ENCODE data around the gene CEP44. TPM values are rescaled to one million over a fixed set of nuclear protein-coding genes. Genes with fewer than 3 reads are reported as not detected.
"Not testable (repeated sequence)": the region's sequence is repeated elsewhere in the genome, so short reads cannot be mapped to it uniquely, and the experiment has no call there.

Gene CEP44
- total RNA-seq: 10 to 100 TPM; 14.8 to 17.5 TPM

GRCh38 chr4:174283507-174284471 is at the start of gene CEP44, which contains the start of gene FBXO8:
TSS of gene CEP44 (plus strand) at chr4:174283911. CDS start at chr4:174299122, 15,211 bp downstream.
TSS of gene FBXO8 (minus strand) at chr4:174283667. CDS start at chr4:174263092, 20,575 bp downstream.
- peak within 1 kb of the TSS; percentile 99 for H3K27ac Mint-ChIP-seq
- ATAC-seq (peak; percentile 79 to 81), DNase-seq (ENCODE audit: low spot score) (peak; percentile 70)
- H3K9me3 Mint-ChIP-seq: no peaks in the 10 kb centered on the region
- peak within 1 kb of the TSS; percentile 100 for H3K4me3 Mint-ChIP-seq
- peaks cover 26 to 46% of the 10 kb centered on the region in 2 donors for H3K4me1 Mint-ChIP-seq (ENCODE audit: low read depth in 2 of 2)
- H3K36me3 Mint-ChIP-seq: peaks cover 17% of the 10 kb centered on the region
- H3K27me3 Mint-ChIP-seq: no peaks in the 10 kb centered on the region

- ATAC-seq: no peak
- DNase-seq (ENCODE audit: low spot score): no peak
- Mint-ChIP-seq H3K36me3 (peaks cover 4% of the 10 kb centered on the region), H3K27ac (no peak overlapping the region), H3K4me3 (no peak overlapping the region), H3K4me1 (ENCODE audit: low read depth in 2 of 2) (no peaks in the 10 kb centered on the region), H3K9me3 (no peaks in the 10 kb centered on the region), H3K27me3 (no peaks in the 10 kb centered on the region)
Observed at GRCh38 chr4:174236359-174236758, 47.4 kb upstream of the CEP44 start.

GRCh38 chr4:174241162-174241561 is 42.5 kb upstream of the CEP44 start:
- H3K4me1 Mint-ChIP-seq (ENCODE audit: low read depth in 2 of 2): peaks cover 0 to 6% of the 10 kb centered on the region in 2 donors
- no peak overlapping the region for H3K27ac Mint-ChIP-seq
- no peak overlapping the region for H3K4me3 Mint-ChIP-seq
- H3K9me3 Mint-ChIP-seq: no peaks in the 10 kb centered on the region
- DNase-seq (ENCODE audit: low spot score): no peak
- ATAC-seq: no peak
- no peaks in the 10 kb centered on the region for H3K27me3 Mint-ChIP-seq
- no peaks in the 10 kb centered on the region for H3K36me3 Mint-ChIP-seq

GRCh38 chr4:174244441-174244840 is 39.3 kb upstream of the CEP44 start:
- no peaks in the 10 kb centered on the region for H3K27me3 Mint-ChIP-seq
- peak in 1 of 2 donors; percentile 44 for ATAC-seq
- no peak for DNase-seq (ENCODE audit: low spot score)
- H3K27ac Mint-ChIP-seq: no peak overlapping the region
- H3K9me3 Mint-ChIP-seq: no peaks in the 10 kb centered on the region
- no peak overlapping the region for H3K4me3 Mint-ChIP-seq
- H3K36me3 Mint-ChIP-seq: no peaks in the 10 kb centered on the region
- peaks cover 0 to 8% of the 10 kb centered on the region in 2 donors for H3K4me1 Mint-ChIP-seq (ENCODE audit: low read depth in 2 of 2)

- H3K36me3 Mint-ChIP-seq: no peaks in the 10 kb centered on the region
- no peaks in the 10 kb centered on the region for H3K27me3 Mint-ChIP-seq
- H3K27ac Mint-ChIP-seq: no peak overlapping the region
Observed at GRCh38 chr4:174245714-174246113, 38.0 kb upstream of the CEP44 start.

GRCh38 chr4:174248407-174248806 is 35.3 kb upstream of the CEP44 start:
- Mint-ChIP-seq H3K9me3 (no peaks in the 10 kb centered on the region), H3K4me1 (ENCODE audit: low read depth in 2 of 2) (peaks cover 0 to 8% of the 10 kb centered on the region in 2 donors), H3K4me3 (no peak overlapping the region), H3K27ac (no peak overlapping the region), H3K36me3 (no peaks in the 10 kb centered on the region), H3K27me3 (no peaks in the 10 kb centered on the region)
- ATAC-seq (no peak), DNase-seq (ENCODE audit: low spot score) (no peak)

More at GRCh38 chr4:174245714-174246113, 38.0 kb upstream of the CEP44 start:
- Mint-ChIP-seq H3K4me1 (ENCODE audit: low read depth in 2 of 2) (peaks cover 0 to 8% of the 10 kb centered on the region in 2 donors), H3K4me3 (no peak overlapping the region), H3K9me3 (no peaks in the 10 kb centered on the region)
- ATAC-seq (no peak), DNase-seq (ENCODE audit: low spot score) (no peak)

- Mint-ChIP-seq H3K27me3 (no peaks in the 10 kb centered on the region), H3K4me1 (ENCODE audit: low read depth in 2 of 2) (no peaks in the 10 kb centered on the region), H3K36me3 (no peaks in the 10 kb centered on the region), H3K9me3 (no peaks in the 10 kb centered on the region), H3K27ac (no peak overlapping the region), H3K4me3 (no peak overlapping the region)
- ATAC-seq: no peak
- DNase-seq (ENCODE audit: low spot score): no peak
Observed at GRCh38 chr4:174252412-174252811, 31.3 kb upstream of the CEP44 start.

GRCh38 chr4:174254613-174255012 is 29.1 kb upstream of the CEP44 start:
- H3K4me3 Mint-ChIP-seq: no peak overlapping the region
- H3K27me3 Mint-ChIP-seq: no peaks in the 10 kb centered on the region
- H3K9me3 Mint-ChIP-seq: no peaks in the 10 kb centered on the region
- ATAC-seq (no peak), DNase-seq (ENCODE audit: low spot score) (no peak)
- H3K36me3 Mint-ChIP-seq: no peaks in the 10 kb centered on the region
- no peak overlapping the region for H3K27ac Mint-ChIP-seq
- no peaks in the 10 kb centered on the region for H3K4me1 Mint-ChIP-seq (ENCODE audit: low read depth in 2 of 2)

- ATAC-seq (no peak), DNase-seq (ENCODE audit: low spot score) (no peak)
- Mint-ChIP-seq H3K27me3 (no peaks in the 10 kb centered on the region), H3K4me3 (no peak overlapping the region), H3K36me3 (no peaks in the 10 kb centered on the region), H3K27ac (no peak overlapping the region), H3K9me3 (no peaks in the 10 kb centered on the region), H3K4me1 (ENCODE audit: low read depth in 2 of 2) (no peaks in the 10 kb centered on the region)
Observed at GRCh38 chr4:174255374-174255773, 28.3 kb upstream of the CEP44 start.

GRCh38 chr4:174255786-174256185 is 27.9 kb upstream of the CEP44 start:
- Mint-ChIP-seq H3K36me3 (no peaks in the 10 kb centered on the region), H3K27ac (no peak overlapping the region), H3K9me3 (no peaks in the 10 kb centered on the region), H3K4me1 (ENCODE audit: low read depth in 2 of 2) (no peaks in the 10 kb centered on the region), H3K4me3 (no peak overlapping the region), H3K27me3 (no peaks in the 10 kb centered on the region)
- ATAC-seq: no peak
- no peak for DNase-seq (ENCODE audit: low spot score)

- no peaks in the 10 kb centered on the region for H3K36me3 Mint-ChIP-seq
- no peak overlapping the region for H3K27ac Mint-ChIP-seq
Observed at GRCh38 chr4:174256277-174256713, 27.4 kb upstream of the CEP44 start.

GRCh38 chr4:174259580-174259979 is 24.1 kb upstream of the CEP44 start:
- ATAC-seq: no peak
- Mint-ChIP-seq H3K9me3 (no peaks in the 10 kb centered on the region), H3K36me3 (no peaks in the 10 kb centered on the region), H3K27me3 (no peaks in the 10 kb centered on the region), H3K4me1 (ENCODE audit: low read depth in 2 of 2) (peaks cover 0 to 2% of the 10 kb centered on the region in 2 donors), H3K27ac (no peak overlapping the region), H3K4me3 (no peak overlapping the region)
- no peak for DNase-seq (ENCODE audit: low spot score)

More at GRCh38 chr4:174256277-174256713, 27.4 kb upstream of the CEP44 start:
- no peaks in the 10 kb centered on the region for H3K9me3 Mint-ChIP-seq
- no peaks in the 10 kb centered on the region for H3K4me1 Mint-ChIP-seq (ENCODE audit: low read depth in 2 of 2)
- ATAC-seq: no peak
- no peak for DNase-seq (ENCODE audit: low spot score)
- no peaks in the 10 kb centered on the region for H3K27me3 Mint-ChIP-seq
- H3K4me3 Mint-ChIP-seq: no peak overlapping the region

- H3K9me3 Mint-ChIP-seq: no peaks in the 10 kb centered on the region
Observed at GRCh38 chr4:174260099-174260498, 23.6 kb upstream of the CEP44 start.

GRCh38 chr4:174261432-174261831 is 22.3 kb upstream of the CEP44 start:
- not testable (repeated sequence) for H3K36me3 Mint-ChIP-seq; ATAC-seq; H3K27ac Mint-ChIP-seq; DNase-seq (ENCODE audit: low spot score); H3K27me3 Mint-ChIP-seq; H3K9me3 Mint-ChIP-seq; H3K4me1 Mint-ChIP-seq (ENCODE audit: low read depth in 2 of 2); H3K4me3 Mint-ChIP-seq

More at GRCh38 chr4:174260099-174260498, 23.6 kb upstream of the CEP44 start:
- Mint-ChIP-seq H3K4me1 (ENCODE audit: low read depth in 2 of 2) (peaks cover 0 to 5% of the 10 kb centered on the region in 2 donors), H3K4me3 (no peak overlapping the region), H3K27ac (no peak overlapping the region), H3K36me3 (no peaks in the 10 kb centered on the region), H3K27me3 (no peaks in the 10 kb centered on the region)
- no peak for DNase-seq (ENCODE audit: low spot score)
- ATAC-seq: no peak
